LoVo (cell line): Measurements from ENCODE around the gene ID2.
"Not testable (repeated sequence)": the region's sequence is repeated elsewhere in the genome, so short reads cannot be mapped to it uniquely, and the experiment has no call there.

ENCODE experiments used
- DNase-seq: peaks from one replicate; pipeline ENCODE4 v3.0.0-alpha.2; 2016; ENCODE audit warnings: low spot score

The ID2 gene

DNA sequence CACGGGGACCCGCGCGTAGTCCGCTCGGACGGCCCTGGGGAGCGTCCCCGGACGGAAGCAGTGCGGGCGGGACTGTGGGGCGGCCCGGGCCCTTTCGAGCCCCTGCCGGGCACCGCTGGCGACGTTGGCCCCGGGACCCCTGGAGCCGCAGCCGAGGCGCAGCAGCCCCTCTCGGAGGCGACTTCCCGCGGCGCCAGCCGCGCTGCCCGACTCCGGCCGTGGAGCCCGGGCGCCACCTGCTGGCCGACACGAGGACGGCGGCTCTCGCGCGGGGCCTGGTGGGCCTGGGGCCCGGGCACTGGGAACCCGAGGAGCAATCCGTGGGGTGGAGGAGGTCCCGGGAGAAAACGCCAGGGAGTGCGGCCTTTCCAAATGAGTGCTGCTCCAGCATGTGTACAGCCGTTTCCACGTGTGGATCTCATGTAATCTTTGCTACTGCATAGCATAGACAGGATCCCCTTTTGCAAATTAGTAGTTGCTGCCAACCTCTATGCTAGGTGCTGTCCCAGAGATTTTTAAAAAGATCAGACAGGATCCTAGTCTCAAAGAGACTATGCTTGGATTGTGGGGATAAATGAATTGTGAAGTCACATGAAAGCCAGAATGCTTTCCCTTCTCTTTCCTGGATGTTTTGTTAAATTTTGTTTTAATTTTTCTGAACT is 4.0 kb downstream of the ID2 start:
- DNase-seq, result peak; percentile 72

DNA sequence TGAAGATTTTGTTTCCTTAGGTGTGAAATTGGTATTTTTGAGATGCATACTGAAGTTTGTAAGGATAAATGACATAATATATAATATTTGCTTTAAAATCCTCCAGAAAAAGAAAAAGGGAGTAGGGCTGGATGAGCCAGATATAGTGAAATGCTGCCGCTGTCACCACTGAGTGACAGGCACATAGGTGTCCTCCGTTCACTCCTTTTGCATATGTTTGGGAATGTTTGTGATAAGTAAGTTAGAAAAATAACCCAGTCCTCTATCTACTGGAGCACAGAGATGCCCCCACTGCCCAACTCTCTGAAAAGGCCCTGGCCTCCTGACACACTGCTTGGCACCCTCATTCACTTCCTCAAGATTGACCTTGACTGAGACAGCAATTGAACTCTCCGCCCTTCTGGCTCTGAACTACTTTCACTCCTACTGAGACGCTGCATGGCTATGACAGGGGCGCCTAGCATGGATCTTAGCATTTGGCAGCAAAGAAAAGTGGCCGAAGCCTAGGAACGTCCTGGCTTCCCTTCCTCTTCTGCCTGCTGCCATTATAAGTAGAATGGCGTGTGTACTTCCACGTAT is 10.1 kb downstream of the ID2 start:
- DNase-seq, result no peak

DNA sequence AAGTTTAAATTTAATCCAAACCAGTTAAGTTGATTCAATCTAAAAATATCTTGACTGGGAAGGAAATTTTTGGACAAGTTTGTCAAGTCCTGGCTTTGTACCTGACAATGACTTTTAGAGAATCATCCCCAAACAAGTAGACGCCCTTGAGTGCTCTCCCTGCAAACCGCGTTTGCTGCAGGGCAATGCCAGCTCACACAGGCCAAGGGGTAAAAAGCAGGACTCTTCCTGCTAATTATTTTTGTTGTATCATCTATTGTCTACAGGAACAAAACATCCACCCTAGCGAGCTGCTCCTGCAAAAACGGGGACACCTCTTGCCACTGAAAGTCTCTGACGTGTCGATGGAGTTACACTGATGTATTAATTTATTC is 10.9 kb downstream of the ID2 start:
- DNase-seq, result no peak

DNA sequence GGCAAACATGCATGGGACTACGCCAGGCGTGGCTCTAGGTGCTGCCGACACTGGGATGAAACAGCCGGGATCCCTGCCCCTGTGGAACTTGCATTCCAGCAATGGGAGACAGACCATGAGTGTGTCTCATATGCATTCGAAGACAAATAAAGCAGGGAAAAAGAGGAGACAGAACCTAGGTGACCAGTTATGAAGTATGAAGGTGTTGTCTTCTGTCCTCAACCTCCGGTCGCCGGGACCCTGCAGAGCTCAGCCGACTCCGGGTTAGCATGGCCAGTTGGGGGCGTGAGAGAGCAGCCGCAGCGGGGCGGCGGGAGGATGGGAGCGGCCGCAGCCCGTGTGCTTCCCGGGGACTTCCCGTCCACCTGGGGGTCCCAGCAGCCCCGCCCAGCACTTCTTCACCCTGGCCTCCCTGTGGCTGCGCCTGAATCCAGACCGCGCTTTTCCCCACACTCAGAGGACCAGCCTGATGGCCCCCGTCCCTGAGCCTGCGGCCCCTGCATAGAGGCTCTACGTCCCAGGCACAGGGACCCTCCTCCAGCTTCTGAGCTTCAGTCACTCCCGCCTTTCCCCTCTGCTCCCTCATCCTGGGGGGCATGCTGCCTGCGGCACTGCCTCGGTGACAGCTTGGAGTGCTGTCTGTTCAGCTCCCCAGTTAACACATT is 11.4 kb downstream of the ID2 start:
- peak; percentile 9 for DNase-seq

DNA sequence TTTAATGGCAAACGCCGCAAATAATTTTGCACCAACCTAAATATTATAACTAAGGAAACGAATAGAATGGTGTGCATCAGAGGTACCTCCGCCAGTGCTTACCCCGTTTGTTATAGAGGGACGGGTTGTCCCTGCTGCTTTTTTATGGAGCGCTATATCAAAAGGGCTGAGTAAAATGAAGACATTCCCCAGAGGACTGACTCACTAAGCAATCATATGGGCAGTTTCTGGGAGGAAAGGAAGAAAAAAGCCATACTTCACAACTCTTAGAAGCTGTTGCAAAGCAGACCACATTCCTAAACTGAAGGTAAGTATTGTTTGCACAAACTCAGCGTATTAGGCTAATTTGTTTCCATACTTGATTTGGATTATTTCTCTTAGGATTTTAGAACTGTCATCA is 12.9 kb downstream of the ID2 start:
- no peak for DNase-seq

DNA sequence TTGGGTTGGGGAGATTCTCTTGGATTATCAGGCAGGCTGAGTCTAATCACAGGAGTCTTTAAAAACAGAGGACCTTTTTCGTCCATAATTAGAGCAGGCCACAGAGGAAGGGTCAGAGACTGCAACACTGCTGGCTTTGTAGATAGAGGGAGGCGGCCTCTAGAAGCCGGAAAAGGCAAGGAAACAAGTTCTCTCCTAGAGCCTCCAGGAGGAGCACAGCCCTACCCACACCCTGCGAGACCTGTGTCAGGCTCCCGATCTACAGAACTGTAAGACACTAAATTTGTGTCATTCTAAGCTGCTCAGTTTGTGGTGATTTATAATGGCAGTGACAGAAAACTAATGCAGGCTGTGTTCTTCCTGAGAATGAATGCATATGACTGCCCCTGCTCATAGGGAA is 15.3 kb downstream of the ID2 start:
- no peak for DNase-seq

DNA sequence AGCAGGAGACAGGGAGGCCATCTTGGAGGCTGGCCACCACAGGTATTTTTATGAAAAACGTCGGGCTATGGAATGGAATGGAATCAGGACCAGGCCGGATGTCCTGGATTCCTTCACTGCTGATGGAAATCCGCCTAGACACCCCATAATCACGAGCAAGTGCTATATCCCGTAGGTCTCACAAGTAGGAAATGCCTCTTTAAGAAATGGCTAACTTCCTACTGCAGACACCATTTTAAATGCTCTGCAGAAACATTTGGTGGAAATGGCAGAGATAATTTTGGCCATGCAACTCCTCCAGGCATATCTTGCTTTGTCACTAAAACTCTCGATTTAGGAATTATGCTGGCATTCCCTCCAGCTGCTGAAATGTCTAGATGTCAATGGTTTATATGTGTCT is 18.0 kb downstream of the ID2 start:
- DNase-seq, result peak; percentile 26

DNA sequence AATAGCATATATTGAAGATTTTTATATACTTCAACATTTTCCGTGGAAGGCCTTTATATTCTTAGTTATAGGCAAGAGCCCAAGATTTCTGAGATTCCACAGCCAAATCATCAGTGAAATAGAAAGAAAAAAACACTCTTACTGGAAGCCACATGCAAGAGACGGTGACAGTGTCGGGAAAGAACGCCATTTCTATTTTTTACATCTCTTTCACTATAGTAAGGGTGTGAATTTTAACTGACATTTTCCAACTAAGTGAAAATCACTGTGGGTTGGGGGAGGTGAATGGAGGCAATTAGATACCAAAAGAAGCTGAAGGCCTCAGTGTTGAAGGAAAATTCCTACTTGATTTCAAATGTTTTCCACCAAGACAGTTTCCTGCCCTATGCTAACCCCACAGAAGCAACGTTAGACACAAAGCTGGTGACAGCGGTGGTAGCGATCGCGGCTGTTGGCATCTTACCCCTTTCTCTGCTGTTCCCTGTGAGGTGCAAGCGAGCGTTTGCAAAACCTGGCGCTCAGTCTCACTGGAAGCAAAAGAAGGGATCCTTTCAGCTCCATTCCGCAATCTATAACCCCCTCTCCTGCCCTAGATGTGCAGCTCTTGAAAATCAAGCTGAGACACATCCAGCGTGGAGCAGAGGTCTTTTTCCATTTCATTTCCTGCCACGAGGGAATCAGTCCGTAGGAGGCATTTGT is 20.0 kb downstream of the ID2 start:
- no peak for DNase-seq

DNA sequence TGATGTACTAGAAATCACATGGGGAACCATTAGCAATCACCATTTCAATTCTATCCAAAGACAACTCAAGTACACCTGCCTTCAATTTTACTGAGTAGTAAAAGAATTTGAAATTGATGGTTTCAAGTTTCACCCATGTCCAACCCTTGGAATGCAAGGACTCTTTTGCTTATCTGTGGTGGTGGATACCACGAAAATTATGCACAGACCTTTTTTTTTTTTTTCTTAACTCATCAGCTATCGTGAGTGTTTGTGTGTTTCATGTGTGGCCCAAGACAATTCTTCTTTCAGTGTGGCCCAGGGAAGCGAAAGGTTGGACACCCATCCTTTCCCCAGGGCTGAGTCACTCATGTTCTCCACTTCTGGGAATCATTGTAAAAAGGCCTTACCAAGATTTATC is 23.1 kb downstream of the ID2 start:
- no peak for DNase-seq

DNA sequence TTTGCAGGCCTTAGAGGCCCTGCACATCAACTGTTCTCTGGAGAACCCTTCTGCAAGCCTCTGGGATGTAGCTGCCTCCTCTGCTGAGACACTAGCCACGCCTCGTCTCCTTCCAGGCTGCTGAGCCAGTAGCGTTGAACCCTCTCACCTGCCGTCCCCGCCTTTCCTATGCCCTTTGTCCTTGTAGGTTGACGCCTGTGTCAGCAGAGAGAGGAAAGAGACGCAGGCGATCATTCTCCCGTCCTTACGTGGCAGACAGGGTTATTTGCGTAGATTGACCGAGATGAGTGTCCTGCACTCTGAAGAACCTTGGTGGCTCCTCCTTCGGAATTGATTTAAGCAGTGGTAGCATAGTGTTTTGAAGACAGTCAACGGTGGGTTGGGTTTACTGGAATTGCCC is 27.8 kb downstream of the ID2 start:
- DNase-seq, result no peak

DNA sequence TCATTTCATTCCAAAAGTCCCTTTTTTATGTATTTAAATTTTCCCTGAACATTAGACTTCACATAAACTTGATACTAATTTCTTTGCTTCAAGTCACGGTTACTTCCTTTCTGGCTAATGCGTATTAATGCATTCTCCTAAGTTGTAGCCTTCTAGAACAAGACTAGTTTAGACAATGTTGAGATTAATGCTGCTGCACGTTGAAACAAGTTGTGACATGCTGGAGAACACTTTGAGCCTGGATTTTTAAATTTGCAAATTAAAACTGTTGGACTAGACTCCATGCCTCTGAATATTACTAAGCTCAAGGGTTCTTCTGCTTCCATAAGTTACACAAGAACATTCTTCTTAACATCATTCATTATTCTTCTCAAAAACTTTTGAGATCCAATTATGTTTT is 29.1 kb downstream of the ID2 start:
- no peak for DNase-seq

DNA sequence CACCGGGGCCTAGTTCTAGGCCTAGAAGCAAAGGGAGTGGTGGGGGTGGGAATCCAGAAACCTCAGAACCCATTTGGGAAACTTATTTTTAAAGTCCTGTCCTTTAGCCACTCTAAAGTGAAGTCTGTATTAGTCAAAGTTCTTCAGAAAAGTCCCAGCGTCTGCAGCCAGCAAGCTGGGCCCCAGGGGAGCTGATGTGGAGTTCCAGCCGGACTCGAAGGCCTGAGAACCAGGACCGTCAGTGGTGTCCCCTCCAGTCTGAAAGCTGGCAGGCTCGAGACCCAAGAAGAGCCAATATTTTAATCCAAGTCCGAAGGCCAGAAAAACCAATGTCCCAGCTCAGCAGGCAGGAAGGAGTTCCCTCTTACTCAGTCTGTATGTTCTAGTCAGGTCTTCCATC is 32.4 kb downstream of the ID2 start:
- no peak for DNase-seq

DNA sequence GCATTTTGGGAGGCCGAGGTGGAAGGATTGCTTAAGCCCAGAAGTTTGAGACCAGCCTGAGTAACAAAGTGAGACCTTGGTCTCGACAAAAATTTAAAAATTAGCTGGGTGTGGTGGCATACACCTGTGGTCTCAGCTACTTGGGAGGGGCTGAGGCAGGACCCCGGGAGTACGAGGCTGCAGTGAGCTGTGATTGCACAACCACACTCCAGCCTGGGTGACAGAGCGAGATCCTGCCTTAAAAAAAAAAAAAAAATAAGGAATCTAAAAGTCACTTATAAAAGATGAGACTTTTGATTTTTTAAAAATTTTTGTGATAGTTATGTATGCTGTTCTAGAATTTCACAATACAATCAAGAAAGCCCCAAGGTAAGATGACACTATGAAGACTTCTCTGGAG is 33.1 kb downstream of the ID2 start:
- no peak for DNase-seq

DNA sequence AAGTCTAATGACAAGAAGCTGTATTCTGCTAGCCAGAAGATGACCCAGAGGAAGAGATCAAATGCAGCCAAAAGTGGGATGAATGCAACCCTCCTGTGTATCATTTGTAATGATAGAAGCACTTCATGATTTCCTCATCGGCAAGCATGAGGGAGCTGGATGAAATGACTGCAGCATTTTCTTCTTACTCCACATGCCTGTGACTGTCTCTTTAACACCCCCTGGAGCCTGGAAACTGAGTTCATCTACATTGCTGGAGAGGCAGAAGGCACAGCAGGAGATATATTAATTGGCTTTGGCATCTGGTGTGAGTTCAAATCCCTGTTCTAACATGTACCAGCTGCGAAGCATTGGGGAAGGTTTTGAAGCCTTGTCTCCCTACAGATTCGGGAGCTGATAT is 37.7 kb downstream of the ID2 start:
- DNase-seq, result no peak

DNA sequence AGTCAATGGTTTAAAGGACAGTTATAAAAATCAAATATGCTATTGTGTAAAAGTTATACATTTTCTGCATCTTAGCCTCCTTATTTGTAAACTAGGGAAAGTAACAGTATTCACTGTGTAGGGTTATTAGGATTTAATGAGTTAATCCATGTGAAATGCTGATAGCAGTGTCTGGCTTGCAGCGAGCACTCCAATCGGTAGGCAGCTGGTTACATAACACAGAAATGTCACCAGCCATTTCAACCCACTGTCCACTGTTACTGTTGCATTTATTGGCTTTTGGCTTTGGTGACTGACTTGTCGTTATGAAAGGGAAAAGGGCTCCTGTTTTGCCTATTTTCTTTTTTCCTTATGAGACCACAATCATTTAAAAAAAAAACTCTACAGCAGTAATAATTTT is 38.9 kb downstream of the ID2 start:
- DNase-seq, result no peak

DNA sequence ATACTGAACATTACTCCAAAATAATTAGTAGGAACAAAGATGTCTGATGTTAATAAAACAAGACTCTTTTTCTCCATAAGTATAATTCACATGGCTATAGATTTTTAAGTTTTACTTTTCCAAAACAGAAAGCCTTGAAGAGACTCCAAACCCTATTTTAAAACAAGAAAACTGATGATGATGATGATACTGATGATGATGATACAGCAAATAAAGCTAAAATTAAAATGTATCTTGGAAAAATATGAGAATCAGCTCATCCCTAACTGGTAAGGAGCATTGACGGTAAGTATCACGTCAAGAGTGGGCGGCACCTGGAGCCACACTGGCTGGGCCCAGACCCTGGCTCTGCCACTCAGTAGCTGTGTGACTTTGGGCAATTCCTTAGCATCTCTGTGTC is 39.6 kb downstream of the ID2 start:
- no peak for DNase-seq

DNA sequence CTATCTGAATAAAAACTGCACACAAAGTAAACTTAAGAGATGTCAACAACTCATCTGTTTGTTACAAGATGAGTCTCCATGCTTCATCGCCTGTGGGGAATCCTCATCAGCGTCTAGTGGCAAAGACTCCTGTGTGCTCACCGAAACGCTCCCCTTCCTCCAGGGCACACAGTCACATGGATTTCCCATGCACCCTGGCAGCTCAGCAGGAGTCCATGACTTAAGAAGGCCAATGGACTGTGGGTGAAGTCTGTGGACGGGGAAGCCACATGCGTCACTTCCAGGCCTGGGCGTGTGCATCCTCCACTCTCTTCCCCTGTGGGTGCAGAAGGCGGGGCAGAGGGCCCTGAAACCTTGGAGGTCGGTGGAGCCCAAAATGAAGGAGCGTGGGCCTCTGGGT is 41.1 kb downstream of the ID2 start:
- DNase-seq, result no peak

DNA sequence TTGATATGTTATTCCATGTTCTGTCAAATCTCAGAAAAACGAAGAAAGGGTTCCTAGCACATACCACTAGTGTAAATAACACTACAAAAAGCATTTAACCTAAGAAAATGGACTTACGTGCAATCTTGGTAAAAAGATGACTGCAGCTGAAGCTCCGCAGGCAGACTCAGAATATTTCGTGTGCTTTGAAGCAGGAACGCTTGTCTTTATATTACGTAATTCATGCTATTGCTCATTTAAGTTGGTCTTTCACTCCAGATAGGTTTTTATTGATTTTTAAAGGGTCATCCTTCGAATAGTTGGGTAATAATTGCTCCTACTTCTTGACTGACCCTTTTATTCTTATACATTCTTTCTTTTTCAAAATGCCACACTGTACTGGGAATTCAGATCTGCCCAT is 44.0 kb downstream of the ID2 start:
- no peak for DNase-seq

DNA sequence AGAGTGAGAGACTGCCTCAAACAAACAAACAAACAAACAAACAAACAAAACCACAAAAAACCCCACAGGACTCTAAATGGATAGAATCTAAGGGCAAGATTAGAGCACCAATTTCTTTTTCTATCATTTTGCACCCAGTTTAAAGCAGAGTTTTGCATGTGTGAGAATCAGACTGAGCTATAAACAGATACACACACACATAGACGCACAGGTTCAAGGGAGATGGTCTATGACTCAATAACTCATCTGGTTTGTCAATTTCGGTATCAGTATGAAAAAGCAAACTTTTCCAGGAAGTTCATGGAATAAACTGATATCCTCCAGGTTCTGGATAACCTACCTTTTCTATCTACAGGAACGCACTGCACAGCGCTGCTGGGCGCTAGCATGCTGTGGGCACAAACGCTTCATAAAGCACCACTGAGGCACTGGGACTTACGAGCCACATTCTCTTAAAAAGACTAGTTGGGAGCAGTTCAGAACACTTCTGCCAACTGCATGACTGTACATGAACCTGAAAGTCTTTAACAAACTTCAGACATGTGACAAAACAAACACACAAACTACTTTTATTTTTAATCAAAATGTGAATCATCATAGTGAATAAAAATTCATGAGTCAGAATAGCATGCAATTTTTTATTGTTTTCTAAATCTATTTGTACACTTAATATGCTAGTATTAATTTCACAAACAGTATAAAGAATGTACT is 46.6 kb downstream of the ID2 start:
- no peak for DNase-seq

DNA sequence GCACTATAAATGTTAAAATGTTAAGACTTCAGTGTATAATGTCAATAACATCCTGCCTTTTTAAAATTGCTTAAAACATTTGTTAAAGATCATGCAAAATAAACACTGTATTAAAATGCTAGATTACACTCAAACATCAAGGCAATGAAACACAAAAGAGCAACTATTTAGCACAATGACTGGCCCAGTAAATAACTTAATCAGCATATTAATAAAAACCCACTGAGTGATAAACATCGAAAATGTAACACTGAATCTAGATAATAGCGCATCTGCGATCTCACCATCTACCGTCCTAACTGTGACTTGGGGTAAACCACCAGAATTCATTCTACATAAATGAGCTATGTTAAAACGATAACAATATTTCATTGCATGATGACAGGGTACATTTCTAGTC is 47.2 kb downstream of the ID2 start:
- not testable (repeated sequence) for DNase-seq

DNA sequence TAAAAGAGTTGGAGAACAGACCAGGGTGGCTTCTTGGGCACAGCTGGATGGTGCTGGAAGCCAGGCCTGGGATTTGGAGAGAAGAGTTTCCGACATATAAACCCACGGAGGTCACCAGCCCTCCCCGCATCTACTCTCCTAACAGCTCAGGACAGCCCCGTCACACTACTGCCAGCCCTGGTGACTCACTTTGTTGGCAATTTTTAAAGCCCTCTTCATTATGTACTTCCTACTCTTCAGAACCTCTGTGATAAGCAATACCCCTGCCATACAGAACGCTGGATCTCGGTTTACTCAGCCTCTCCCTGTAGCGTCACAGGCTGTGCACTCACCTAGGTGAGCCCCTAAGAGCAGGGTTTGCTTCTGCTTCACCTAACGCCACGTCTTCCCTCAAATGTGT is 48.1 kb downstream of the ID2 start:
- DNase-seq, result no peak

DNA sequence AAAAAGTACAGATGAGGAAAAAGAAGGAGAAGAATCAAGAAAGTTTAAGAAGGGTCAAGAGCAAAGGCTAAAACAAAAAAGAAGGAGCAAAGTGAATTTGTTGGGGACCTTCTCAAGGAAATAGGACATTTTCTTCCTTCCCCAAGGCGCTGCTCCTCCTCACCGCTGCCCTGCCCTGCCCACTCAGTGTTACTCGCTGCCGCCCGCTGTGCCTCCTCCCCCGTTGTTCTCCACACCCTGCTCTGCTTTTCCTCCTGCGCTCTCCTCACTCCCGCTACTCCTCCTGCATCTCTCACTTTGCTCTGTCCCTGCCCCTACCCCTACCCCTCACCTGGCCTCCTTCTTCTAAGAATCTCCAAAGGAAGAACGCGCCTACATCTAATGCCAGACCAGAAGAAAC is 50.7 kb downstream of the ID2 start:
- no peak for DNase-seq
